ENCODE data around the gene CCNL1. TPM values are rescaled to one million over a fixed set of nuclear protein-coding genes. Genes with fewer than 3 reads are reported as not detected.
"Not testable (repeated sequence)": the region's sequence is repeated elsewhere in the genome, so short reads cannot be mapped to it uniquely, and the experiment has no call there.

The CCNL1 gene
- total RNA-seq, 4 donors from 2014 or later = 309 to 477 (median 414) TPM

DNA sequence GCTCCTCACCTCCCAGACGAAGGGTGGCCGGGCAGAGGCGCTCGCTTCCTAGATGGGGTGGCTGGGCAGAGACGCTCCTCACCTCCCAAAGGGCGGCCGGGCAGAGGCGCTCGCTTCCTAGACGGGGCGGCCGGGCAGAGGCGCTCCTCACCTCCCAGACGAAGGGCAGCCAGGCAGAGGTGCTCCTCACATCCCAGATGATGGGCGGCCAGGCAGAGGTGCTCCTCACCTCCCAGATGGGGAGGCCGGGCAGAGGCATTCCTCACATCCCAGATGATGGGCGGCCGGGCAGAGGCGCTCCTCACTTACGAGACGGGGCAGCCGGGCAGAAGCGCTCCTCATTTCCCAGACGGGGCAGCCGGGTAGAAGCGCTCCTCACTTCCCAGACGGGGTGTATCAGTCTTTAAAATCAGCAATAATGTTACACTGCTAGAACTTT is 19.4 kb upstream of the CCNL1 start:
- H3K27ac ChIP-seq = no peak overlapping the region
- DNase-seq = no peak
- no peaks in the 10 kb centered on the region for H3K36me3 ChIP-seq
- TF ChIP-seq, protein P1, sequence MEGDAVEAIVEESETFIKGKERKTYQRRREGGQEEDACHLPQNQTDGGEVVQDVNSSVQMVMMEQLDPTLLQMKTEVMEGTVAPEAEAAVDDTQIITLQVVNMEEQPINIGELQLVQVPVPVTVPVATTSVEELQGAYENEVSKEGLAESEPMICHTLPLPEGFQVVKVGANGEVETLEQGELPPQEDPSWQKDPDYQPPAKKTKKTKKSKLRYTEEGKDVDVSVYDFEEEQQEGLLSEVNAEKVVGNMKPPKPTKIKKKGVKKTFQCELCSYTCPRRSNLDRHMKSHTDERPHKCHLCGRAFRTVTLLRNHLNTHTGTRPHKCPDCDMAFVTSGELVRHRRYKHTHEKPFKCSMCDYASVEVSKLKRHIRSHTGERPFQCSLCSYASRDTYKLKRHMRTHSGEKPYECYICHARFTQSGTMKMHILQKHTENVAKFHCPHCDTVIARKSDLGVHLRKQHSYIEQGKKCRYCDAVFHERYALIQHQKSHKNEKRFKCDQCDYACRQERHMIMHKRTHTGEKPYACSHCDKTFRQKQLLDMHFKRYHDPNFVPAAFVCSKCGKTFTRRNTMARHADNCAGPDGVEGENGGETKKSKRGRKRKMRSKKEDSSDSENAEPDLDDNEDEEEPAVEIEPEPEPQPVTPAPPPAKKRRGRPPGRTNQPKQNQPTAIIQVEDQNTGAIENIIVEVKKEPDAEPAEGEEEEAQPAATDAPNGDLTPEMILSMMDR (IDR thresholded peaks at IDR 0.05) = no peak
- TF ChIP-seq POLR2A (IDR thresholded peaks at IDR 0.05) = no peak
- no peaks in the 10 kb centered on the region for H3K9me3 ChIP-seq
- H3K4me1 ChIP-seq = peaks cover 0 to 13% (median 5%) of the 10 kb centered on the region in 4 donors
- H3K27me3 ChIP-seq = no peaks in the 10 kb centered on the region
- H3K4me3 ChIP-seq = no peak overlapping the region

DNA sequence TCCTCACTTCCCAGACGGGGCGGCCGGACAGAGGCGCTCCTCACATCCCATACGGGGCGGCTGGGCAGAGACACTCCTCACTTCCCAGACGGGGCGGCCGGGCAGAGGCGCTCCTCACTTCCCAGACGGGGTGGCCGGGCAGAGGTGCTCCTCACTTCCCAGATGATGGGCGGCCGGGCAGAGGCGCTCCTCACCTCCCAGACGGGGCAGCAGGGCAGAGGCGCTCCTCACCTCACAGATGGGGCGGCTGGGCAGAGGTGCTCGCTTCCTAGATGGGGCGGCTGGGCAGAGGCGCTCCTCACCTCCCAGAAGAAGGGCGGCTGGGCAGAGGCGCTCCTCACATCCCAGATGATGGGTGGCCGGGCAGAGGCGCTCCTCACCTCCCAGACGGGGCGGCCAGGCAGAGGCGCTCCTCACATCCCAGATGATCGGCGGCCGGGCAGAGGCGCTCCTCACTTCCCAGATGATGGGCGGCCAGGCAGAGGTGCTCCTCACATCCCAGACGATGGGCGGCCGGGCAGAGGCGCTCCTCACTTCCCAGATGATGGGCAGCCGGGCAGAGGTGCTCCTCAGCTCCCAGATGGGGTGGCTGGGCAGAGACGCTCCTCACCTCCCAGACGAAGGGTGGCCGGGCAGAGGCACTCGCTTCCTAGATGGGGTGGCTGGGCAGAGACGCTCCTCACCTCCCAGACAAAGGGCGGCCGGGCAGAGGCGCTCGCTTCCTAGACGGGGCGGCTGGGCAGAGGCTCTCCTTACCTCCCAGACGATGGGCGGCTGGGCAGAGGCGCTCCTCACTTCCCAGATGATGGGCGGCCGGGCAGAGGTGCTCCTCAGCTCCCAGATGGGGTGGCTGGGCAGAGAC is 18.8 kb upstream of the CCNL1 start:
- H3K27ac ChIP-seq, DNase-seq, H3K9me3 ChIP-seq, H3K27me3 ChIP-seq, H3K4me3 ChIP-seq, H3K36me3 ChIP-seq: not testable (repeated sequence)
- H3K4me1 ChIP-seq = peaks cover 0 to 17% (median 8%) of the 10 kb centered on the region in 4 donors

DNA sequence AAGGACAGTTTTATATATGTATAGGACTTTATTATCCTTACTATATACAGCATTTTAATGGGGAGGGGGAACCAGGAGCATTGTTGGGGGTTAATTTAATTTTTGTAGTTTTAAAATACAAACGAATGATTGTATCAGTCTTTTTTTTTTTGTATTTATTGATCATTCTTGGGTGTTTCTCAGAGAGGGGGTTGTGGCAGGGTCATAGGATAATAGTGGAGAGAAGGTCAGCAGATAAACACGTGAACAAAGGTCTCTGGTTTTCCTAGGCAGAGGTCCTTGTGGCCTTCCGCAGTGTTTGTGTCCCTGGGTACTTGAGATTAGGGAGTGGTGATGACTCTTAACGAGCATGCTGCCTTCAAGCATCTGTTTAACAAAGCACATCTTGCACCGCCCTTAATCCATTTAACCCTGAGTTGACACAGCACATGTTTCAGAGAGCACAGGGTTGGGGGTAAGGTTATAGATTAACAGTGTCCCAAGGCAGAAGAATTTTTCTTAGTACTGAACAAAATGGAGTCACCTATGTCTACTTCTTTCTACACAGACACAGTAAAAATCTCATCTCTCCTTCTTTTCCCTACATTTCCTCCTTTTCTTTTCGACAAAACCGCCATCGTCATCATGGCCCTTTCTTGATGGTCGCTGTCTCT is 18.0 kb upstream of the CCNL1 start:
- H3K27me3 ChIP-seq, H3K9me3 ChIP-seq, H3K4me3 ChIP-seq, DNase-seq, H3K36me3 ChIP-seq, H3K27ac ChIP-seq: not testable (repeated sequence)
- peaks cover 0 to 17% (median 9%) of the 10 kb centered on the region in 4 donors for H3K4me1 ChIP-seq

DNA sequence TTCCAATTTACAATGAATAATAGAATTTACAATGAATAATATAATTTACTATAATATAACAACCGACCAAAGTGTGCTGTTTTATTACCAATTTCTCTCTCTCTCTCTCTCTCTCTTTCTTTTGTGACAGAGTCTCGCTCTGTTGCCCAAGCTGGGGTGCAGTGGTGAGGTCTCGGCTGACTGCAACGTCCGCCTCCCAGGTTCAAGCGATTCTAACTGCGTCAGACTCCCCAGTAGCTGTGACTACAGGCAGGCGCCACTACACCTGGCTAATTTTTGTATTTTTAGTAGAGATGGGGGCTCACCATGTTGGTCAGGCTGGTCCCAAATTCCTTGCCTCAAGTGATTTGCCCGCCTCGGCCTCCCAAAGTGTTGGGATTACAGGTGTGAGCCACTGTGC is 17.0 kb upstream of the CCNL1 start:
- no peak overlapping the region for H3K4me3 ChIP-seq

DNA sequence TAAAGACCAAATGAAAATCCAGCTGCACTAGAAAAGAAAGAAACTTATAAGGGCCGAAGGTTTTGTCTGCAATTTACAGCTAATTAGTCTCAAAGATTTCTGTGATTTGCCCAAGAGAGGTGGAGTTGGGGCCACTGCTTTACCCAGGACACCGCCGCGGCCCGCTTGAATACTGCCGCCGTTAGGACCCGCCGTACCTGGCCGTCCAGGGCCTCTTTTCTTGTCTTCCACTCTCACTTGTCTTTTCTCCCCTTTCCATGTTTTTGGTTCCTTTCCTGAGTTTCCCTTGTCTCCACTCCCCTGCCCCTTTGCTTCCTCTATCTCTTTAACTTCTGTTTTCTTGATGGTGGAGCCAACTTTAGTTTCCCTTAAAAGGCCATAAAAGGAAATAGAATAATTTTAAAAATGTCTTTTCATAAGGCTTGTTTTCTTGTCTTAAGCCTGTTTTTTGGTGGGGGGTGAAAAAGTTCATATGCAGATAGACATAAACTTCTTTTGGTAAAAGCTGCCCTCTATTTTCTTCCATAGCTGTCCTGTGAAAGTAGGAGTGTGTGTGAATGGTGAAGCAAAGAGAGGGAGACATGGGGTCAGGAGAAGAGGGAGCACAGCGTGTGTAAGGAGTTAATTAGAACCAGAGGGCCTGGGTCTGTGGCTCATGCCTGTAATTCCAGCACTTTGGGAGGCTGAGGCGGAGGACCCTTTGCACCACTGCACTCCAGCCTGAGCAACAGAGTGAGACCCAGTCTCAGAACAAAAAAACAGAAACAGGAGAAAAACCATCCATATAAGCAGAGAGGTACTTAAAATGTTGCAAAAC is 16.0 kb upstream of the CCNL1 start:
- Histone ChIP-seq H3K36me3 (no peaks in the 10 kb centered on the region), H3K4me1 (peaks cover 0 to 17% (median 9%) of the 10 kb centered on the region in 4 donors), H3K27ac (peak overlapping the region; percentile 89 to 99 (median 97)), H3K4me3 (peak overlapping the region; percentile 47 to 77 (median 59)), H3K9me3 (no peaks in the 10 kb centered on the region), H3K27me3 (no peaks in the 10 kb centered on the region)
- DNase-seq = peak; percentile 52 to 68 (median 63)
- TF ChIP-seq, protein P1 (IDR thresholded peaks at IDR 0.05) = no peak
- no peak for TF ChIP-seq POLR2A (IDR thresholded peaks at IDR 0.05)

More for the DNA sequence above, 17.0 kb upstream of the CCNL1 start:
- TF ChIP-seq, protein P1 (IDR thresholded peaks at IDR 0.05) = no peak
- no peak for TF ChIP-seq POLR2A (IDR thresholded peaks at IDR 0.05)
- H3K9me3 ChIP-seq = no peaks in the 10 kb centered on the region
- no peak overlapping the region for H3K27ac ChIP-seq
- H3K4me1 ChIP-seq = peaks cover 0 to 17% (median 9%) of the 10 kb centered on the region in 4 donors
- H3K27me3 ChIP-seq = no peaks in the 10 kb centered on the region
- H3K36me3 ChIP-seq = no peaks in the 10 kb centered on the region
- no peak for DNase-seq

DNA sequence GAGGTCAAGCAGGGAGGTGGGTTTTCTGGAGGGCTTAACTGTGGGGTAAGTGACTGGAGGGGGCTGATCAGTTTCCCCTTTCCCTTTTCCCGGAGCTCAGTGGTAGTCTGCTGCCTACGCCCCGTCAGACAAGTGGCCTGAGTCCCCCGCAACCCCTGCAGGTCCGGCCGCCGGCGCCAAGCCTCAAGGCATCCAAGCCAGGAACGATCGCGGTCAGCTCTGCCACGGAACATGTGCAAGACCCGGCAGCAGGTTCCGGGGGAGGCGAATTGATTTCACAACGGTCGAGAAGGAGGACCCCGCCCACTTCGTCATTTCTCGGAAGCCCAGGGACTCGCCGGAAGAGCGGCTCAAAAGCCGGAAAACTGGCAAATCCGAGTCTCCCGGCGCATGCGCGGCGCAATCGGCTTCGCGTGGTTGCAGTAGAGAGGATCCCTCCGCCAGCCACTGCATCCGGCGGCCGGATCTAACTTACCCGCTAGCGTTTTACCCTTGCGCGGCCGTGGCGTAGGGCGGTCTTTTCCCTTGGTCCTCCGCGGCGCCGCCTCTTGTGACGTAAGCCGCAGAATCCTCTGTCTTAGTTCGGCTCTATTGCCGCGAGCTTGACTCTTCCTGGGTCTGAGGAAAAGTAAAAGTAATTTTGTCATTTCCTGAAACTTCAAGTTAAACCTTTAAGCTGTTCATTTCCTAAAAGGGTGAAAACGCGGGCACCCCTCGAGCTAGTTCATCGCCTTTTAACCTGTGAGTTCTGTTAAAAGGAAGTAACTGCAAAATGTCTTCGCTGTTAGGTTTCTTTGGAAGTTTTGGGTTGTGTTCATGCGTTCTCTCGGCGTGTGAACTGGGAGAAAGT is 14.9 kb upstream of the CCNL1 start:
- peak overlapping the region; percentile 89 to 99 (median 97) for H3K27ac ChIP-seq
- H3K4me3 ChIP-seq = peak overlapping the region; percentile 47 to 77 (median 59)
- no peaks in the 10 kb centered on the region for H3K27me3 ChIP-seq
- no peaks in the 10 kb centered on the region for H3K36me3 ChIP-seq
- peak; percentile 98 to 100 (median 98) for DNase-seq
- H3K9me3 ChIP-seq = no peaks in the 10 kb centered on the region
- peak; percentile 93 to 98 for TF ChIP-seq POLR2A (IDR thresholded peaks at IDR 0.05)
- TF ChIP-seq, protein P1 (IDR thresholded peaks at IDR 0.05) = peak in 2 of 6 experiments; percentile 11 to 33
- peaks cover 0 to 17% (median 9%) of the 10 kb centered on the region in 4 donors for H3K4me1 ChIP-seq

All from Peyer's patch (tissue), 4 donors.